HG03196 (cell line): ENCODE data around the gene VIT.
A peak's percentile ranks its signal among the peaks of the same experiment; 100 is the strongest.

Experiments used
- ATAC-seq: cut with Tn5 transposase; IDR thresholded peaks from one replicate; pipeline ENCODE4 v1.9.1; 2021; ENCODE audit not compliant: unreplicated experiment

The VIT gene

DNA sequence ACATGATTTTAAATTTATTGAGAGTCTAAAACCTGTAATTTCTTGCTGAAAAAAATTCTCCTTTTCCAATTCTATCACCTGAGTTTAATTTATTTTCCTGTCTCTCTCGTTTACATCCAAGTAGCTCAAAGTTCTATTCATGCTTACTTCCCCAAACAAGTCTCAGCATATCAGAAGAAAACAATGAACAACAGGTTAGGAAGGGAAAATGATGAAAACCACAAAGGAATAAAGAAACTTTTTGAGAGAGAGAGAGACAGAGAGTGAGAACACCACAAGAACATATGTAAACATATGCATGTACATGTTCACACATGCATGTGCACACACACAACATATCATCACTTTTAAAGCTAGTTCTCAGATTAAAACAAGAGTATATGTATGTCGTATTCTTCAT lies 157.7 kb downstream of the VIT start:
- ATAC-seq: no peak

DNA sequence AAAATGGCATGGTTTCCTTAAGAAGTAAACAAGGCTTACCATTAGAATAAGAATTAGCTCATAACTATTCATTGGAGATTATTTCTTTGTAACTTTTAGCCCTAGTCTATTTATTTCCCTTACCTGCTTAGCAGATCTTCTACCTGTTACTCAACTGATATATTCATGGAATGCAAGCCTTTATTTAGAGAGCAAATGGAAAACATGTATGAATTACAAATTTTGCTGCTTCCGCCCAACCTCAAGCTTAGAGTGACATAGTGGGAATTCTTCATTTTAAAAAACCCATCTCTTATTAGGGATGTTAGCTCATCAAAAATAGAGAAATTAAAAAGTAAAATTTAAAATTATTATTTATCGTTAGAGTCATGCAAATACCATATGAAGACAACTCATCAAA lies 158.9 kb downstream of the VIT start:
- ATAC-seq: no peak

DNA sequence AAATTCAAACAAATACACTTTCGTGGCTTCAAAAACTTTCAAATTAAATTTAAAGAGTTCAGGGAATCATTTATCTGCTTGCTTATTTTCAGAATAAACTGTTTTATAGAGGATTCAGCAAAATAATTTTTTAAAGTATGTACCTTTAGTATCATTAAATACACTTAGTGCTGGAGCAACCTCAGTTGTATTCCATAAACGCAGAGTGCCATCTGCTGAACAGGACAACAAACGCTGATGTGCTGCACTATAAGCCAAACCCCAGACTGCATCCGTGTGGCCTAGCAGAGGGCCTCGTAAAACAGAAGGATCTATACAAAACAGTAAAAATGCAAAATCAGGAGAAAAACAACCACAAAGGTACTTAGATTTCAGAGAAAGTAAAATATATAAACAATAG lies 161.2 kb downstream of the VIT start:
- ATAC-seq: no peak

DNA sequence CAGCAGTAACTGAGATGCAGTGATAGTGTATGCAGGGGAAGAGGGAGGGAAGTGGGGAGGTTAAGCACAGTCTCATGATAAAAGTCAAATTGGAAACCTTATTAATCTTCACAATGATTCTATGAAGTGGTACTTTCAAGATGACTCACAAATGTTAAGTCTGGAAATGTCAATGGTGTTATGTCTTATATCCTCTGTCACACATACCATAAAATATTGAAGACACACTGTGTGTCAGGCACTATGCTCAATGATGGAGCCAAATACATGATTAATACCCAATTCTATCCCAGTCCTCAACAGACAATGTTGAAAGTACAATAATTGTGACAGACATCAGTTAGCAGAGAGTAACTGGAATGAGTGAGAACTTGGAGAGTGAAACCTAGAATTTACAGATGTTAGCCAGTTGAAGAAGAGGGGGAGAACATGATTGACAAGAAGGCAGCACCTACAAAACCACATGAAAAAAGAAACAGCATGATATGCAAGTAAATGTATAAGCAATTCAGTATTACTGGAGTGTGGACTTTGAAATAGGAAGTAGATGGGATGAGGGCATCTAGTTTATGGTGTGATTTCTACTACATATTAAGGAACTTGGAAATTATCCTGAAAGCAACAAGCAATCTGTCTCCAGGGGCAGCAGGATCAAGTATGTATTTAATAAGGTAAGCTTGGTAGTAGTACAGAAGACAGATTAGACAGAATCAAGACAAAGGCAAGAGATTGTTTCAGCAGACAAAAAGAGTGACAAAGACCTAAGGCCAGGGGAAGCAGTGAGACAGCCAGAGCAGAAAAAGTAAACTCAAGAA lies 162.3 kb downstream of the VIT start:
- peak; percentile 52 for ATAC-seq

DNA sequence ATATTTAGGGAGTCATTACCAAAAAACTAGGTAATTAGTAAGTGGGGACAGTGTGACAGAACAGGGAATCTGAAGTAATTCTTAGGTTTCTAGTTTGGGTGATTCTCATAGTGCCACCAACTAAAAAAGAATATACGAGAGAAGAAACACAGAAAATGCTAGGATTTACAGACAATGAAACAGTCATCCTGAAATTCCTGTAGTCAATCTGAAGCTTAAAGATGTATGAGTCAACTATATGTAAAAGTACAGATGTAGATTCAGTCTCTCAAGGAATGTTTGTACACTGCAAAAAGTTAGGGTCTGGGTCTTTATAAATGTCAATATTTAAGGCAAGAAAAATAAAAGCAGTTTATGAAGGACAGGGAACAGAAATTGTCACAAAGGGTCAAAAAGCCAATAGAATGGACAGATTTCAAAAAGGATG lies 162.9 kb downstream of the VIT start:
- ATAC-seq: peak; percentile 4

DNA sequence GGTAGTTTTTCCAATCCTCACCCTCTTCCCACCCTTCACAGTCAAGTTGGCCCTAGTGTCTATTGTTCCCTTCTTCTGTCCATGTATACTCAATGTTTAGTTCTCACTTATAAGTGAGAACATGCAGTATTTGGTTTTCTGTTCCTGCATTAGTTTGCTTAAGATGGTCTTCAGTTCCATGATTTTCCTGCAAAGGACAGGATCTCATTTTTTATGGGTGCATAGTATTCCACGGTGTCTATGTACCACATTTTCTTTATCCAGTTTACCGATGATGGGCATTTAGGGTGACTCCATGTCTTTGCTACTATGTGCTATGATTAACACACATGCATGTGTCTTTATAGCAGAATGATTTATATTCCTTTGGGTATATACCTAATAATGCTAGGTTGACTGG lies 165.4 kb downstream of the VIT start:
- ATAC-seq: no peak
